Measurements from ENCODE around the gene ZNF492.
"Not testable (repeated sequence)": the region's sequence is repeated elsewhere in the genome, so short reads cannot be mapped to it uniquely, and the experiment has no call there.

ZNF492 gene

DNA sequence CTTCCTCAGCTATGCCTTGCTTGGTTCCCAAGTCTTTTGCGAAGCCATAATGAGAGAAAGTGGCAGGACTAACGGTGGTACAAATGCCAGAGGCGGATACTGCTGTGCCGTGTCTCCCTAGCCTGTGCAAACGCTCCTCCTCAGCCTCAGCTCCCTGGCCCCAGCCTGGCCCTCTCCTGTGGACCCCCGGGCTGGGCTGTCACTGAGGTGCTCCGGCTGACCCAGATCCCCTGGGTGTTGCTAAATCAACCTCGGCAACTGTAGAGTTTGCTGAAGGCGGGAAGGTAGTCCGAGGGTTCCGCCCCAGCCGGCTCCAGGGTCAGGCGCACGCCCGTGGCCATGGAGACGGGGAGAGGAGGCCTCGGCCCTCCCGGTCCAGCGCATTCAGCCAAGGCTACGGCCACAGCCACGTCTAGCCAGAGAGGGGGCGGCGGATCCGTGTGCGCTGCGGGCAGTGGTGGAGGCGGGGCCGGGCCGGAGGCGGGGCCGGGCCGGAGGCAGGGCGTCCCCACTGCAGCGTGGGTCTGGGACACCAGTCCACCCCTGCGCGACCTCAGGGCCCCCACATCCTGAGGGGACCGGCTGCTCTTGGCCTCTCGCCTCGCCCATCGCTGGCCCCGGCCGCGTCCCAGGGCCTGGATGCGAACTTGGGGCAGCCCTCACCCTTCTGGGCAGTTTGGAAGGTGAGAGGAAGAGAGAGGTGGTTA lies 16.4 kb upstream of the ZNF492 start:
- no peak for DNase-seq

DNA sequence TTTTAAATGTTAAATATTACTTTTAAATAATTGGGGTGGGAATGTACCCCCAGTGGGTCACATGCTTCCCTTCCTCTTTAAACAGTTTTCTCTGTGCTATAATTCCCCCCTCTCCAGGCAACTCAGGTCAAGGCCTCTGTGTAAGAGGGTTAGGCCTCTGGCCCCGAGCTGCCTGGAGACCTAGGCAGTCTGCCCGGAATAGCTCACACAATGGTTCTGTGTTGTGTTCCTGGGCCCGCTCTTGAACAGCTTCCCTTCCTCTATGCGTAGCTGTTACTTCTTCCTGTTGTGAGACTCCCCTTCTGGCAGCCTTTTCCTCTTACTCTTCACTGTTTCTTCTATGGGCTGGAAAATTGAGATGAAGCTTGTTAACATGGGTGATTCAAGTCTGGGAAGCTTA lies 14.8 kb upstream of the ZNF492 start:
- no peak for DNase-seq

DNA sequence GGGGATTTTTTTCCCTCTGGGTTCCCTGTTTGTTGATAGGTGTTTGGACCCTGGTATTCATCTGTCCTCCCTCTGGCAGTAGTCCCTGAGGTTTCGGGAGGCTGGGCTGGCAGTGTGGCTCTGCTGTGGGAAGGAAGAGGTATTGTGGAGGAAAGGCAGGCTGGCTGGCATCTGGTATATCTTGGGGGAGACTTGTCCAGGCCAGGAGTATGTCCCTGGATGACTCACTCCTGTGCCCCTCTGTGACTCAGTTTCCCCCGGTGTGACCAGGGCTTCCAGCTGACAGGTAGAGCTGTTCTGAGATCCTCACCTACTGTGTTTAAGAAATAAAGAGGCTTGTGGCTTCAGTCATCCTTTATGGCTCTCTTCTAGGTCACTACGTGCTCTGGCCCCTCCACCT lies 14.2 kb upstream of the ZNF492 start:
- no peak for DNase-seq

DNA sequence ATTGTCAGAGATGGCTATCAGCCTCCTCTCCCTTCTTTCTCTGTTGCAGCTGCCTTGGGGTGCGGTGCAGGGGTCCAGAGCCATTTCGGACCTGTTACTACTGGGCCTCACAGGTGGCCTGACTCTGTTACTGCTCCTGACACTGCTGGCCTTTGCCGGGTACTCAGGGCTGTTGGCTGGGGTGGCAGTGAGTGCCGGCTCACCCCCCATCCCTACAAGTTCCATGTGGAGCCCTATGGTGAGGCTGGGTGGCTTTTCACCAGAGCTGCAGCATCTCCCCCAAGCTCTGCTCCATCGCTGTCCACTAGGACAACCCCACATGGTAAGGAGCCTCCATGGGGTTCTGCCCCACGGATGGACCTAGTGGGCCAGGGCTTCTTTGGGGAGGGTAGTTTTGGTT lies 13.7 kb upstream of the ZNF492 start:
- DNase-seq: no peak

DNA sequence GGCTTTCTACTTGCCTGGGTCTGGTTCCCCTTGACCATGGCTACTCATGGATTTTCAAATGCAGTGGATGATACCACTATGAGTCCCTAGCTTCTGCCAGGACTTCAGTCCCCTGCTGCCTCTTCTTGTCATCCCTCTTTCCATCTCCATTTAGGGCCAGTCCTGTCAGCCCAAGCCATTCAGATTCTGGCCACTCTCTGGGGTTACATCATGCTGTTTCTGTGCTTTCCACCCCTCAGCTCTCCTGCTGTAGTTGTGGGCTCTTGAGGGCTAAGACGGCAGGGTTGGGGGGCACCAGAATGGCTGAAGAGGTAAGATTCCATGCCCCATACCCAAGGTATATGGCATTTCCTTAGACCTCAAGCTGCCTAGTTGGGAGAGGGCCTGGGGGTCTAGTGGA lies 13.2 kb upstream of the ZNF492 start:
- DNase-seq: no peak

DNA sequence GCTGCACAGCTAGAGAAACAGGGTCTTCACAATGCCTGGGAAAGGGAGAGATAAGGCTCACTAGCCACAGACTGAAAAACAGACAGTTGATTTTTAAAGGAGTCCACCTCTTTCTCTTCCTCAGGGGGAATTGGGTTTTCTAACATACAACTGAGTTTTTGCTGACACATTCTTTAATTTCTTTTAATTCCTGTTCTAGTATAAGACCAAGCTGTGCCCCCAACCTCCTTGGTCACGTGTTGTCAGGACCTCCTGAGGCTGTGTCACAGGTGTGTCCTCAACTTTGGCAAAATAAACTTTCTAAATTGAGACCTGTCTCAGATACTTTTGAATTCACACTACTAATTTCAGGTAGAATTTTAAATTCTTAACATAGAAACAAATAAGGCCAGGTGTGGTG lies 12.1 kb upstream of the ZNF492 start:
- no peak for DNase-seq

DNA sequence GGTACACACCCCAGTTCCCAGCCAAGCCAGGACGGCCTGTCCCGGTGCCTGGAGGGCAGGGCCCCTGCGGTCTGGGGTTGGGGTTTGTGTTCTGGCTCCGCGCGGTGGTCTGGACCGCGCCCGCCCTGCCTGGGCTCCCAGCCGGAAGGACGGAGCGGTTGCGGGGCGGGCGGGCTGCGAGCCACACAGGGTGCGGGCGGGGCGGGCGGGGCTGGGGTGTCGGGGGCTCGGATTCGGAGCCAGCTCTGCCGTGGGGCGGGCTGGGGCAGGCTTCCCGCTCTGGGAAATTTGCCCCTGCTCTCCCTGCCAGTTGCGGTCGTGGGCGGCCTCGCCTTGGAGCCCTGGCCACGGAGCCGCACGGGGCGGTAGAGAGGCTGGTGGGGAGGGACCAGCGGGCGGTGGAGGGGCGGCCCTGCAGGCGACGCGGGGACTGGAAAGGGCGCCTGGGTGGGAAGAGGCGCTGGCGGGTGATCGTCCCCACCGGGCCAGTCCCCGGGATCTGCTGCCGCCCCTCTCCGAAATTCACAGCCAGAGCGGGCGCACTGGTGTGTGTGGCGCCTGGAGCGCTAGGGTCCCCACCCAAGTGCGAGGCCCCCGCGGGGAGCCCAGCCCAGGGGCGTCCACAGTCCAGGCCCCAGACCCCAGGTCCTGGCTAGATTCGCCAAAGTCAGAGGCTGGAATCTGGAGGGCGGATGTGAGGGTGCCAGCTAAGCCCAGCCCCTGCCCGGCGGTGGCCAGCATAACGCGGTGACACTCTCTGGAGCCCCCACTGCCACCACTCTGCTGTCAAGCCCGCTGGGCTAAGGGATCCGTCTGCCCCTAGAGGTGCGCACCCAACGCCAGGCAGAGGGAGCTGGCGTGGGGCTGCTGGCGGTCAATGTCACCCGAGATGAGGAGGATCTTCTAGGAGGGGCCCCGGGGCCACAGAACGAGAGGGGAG lies 11.0 kb upstream of the ZNF492 start:
- no peak for DNase-seq

DNA sequence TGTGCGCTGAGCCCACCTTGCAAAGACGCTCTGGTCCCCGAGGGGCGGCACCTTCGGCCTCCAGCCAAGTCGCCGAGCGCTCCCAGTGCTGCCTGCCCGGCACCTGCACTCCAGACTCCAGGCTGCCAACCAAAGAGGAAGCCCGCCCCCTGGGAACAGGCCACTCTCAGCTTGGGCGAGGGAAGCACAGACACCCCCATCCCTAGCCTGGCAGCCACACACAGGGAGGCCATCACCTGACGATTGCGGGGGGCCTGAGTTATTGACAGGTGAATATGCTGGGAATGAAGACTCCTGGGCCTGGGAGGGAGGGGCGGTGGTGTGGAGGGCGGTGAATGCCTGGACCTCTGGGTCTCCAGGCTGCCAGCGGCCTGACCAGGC lies 10.3 kb upstream of the ZNF492 start:
- DNase-seq: no peak

DNA sequence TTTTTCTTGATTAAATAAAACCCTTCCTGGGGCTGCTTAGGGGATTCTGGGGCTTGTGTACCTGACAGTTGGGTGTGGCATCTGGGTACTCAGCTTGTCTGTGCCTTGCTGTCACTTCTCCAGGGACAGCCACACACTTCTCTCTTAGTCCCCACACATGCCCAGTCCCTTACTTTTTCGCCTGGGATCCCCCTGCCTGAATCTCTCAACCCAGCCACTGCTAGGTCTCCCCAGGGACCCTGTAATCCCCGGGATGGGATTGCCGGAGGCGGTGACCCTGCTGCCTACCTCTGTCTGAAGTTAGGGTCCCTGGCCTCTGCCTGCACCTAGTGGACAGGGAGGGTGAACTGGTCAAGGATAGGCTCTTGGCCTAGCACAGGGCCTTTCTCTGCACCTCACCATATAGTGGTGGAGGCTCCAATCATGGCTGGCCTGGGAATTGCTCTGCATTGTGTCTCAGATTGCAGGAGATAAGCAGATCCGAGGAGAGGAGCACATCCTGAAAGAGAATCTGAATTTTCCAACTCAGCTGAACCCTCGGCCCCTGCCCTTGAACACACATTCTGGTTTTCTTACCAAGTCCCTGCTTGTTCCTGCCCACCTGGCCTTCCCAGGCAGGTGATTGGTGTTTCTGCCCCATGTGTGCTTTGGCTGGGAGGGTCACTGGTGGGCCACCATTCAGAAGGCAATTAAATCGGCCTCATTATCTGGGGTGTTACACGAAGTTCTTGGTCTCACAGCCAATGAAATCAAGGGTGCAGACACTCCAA lies 8.7 kb upstream of the ZNF492 start:
- DNase-seq: no peak

DNA sequence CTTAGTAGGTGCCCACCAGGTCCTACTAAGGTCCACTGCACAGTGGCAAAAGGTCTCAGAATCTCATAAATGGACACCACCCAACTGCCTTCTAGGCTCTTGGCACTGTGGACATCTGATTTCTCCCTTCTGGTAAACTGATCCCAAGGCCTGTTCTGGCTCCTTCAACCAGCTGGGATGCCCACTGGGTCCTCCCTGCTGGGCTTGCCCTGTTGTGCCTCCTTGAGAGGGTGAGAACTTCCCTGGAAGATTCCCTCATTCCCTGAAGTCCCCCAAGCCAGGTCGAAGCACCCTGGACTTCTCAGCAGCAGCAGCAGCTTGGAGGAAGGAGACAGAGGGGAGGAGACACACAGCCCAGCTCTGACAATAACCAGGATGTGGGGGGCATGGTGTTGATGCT lies 6.6 kb upstream of the ZNF492 start:
- no peak for DNase-seq

DNA sequence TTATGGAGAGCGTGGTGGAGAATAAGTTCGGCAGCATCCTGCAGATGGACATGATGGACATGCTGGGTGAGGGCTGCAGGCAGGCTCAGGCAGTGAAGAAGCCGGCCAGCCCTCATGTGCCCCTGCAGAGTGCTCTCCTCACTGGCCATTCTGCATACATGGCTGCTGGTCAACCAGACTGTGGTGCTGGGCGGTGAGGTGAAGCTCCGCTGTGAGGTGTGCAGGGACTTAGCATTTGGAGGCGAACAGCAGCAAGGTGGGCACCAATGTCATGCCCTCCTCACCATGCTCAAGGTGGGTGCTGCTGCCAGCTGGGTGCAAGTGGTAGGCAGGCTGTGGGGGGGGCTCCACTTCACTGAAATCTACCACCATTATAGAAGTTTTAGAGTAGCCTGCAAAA lies 5.7 kb upstream of the ZNF492 start:
- DNase-seq: no peak

DNA sequence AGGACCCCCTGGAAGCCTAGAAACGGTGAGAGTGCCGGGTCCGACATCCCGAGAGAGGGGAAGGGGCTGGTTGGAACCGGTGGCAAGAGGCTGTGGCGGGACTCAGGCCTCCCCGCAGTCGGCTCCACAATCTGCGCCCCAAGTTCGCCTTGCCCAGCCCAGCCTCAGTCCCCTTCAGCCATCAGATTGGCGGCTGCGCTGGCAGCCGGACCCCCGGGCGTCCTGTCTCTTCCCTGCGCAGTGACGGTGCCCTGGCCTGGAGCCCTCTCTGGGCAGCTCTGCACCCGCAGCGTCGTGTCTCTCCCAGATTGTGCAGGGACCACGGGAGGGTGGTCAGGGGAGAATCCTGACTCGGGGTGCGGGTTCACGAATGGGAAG lies 315 bp downstream of the ZNF492 start:
- no peak for DNase-seq

DNA sequence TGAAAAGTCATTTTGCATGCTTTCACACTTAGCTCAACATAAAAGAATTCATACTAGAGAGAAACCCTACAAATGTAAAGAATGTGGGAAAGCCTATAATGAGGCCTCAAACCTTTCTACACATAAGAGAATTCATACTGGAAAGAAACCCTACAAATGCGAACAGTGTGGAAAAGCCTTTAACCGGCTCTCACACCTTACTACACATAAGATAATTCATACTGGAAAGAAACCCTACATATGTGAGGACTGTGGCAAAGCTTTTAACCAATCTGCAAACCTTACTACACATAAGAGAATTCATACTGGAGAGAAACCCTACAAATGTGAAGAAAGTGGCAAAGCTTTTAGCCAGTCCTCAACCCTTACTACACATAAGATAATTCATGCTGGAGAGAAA lies 51.4 kb downstream of the ZNF492 start:
- DNase-seq: not testable (repeated sequence)

DNA sequence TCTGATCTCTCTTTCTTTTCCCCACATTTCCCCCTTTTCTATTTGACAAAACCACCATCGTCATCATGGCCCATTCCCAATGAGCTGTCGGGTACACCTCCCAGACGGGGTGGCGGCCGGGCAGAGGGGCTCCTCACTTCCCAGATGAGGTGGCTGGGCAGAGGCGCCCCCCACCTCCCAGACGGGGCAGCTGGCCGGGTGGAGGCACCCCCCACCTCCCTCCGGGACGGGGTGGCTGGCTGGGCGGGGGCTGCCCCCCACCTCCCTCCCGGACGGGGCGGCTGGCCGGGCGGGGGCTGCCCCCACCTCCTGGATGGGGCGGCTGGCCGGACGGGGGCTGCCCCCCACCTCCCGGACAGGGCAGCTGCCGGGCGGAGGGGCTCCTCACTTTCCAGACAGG lies 68.5 kb downstream of the ZNF492 start:
- DNase-seq: not testable (repeated sequence)

DNA sequence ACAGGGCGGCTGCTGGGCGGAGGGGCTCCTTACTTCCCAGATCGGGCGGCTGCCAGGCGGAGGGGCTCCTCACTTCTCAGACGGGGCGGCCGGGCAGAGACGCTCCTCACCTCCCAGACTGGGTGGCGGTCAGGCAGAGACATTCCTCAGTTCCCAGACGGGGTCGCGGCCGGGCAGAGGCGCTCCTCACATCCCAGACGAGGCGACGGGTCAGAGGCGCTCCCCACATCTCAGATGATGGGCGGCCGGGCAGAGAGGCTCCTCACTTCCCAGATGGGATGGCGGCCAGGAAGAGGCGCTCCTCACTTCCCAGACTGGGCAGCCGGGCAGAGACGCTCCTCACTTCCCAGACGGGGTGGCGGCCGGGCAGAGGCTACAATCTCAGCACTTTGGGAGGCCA lies 69.0 kb downstream of the ZNF492 start:
- DNase-seq: not testable (repeated sequence)

DNA sequence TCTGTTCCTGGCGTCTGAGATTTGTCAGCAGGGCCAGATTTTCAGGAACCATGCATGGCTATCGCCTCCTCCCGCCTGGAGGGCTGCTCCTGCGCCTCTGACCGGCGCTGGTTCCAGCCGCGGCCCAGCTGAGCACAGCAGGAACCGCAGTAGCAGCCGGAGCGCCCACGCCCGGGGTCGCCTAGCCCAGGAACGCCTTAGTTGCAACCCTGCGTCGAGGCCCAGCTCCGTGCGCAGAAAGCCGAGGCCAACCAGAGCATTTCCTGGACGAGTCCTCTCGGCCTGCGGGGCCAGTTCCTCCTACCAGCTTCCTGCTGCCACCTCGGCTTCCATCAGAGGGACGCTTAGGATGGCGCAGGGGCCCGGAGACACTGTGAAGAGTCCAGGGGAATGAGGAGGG lies 74.9 kb downstream of the ZNF492 start:
- DNase-seq: no peak

Data from inflammatory macrophage (primary cell).